Activated effector memory CD4-positive, alpha-beta T cell treated with anti-CD3 and anti-CD28 coated beads, Interleukin-2, amount 50 U/mL, for 16 hours (primary cell): ENCODE results near the gene FLT3LG.
"Not testable (repeated sequence)": the region's sequence is repeated elsewhere in the genome, so short reads cannot be mapped to it uniquely, and the experiment has no call there.

Source experiments
- DNase-seq: peaks from one replicate; pipeline ENCODE4 v3.0.0-alpha.2; 2020

Gene FLT3LG

GRCh38 chr19:49441210-49441959 is 32.6 kb upstream of the FLT3LG start, which contains the start of gene SLC17A7:
TSS of gene SLC17A7 (minus strand) at chr19:49441527. CDS start at chr19:49441379, 148 bp downstream.
- DNase-seq = peak; percentile 80

DNA sequence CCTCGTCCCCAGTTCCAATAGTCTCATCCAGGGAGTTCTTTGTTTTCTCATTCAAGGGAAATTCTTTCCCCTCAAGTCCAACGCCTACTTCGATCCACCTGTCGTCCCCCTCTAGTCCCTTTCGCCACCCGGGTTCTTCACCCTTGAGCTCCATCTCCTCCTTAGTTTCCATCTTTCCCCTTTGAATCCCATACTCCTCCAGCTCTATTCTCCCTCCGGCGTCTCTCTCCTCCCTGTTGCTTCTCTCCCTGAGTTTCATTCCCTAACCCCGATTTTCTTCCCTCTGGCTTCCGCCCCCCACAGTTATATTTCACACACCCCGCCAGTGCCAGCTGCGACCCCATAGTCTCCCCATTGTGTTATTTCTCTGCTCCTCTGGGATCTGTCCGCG is 32.1 kb upstream of the FLT3LG start:
- no peak for DNase-seq

- DNase-seq = no peak
Observed at GRCh38 chr19:49442354-49442753, 31.7 kb upstream of the FLT3LG start.

DNA sequence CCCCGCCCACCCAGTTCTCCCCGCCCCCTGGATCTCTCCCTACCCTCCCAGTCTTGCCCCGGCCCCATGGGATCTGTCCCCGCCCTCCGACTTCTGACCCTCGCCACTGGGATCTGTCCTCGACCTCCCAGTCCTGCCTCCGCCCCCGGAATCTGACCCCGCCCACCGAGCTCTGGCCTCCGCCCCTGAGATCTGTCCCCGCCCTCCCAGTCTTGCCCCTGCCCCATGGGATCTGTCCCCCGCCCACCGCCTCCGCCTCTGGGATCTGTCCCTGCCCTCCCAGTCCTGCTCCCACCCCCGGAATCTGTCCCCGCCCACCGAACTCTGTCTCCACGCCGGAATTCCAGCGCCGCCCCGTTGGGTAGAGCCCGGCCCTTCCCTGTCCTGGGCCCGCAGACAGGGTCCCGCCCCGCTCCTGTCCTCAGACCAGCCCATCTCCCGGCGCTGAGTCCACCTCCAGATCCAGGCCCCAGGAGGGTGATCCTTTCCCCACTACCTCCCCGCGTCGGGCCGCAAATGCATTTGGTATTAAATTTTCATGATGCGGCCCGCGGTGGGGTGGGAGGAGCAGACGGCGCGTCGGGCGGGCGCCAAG is 31.1 kb upstream of the FLT3LG start:
- peak; percentile 87 for DNase-seq

DNA sequence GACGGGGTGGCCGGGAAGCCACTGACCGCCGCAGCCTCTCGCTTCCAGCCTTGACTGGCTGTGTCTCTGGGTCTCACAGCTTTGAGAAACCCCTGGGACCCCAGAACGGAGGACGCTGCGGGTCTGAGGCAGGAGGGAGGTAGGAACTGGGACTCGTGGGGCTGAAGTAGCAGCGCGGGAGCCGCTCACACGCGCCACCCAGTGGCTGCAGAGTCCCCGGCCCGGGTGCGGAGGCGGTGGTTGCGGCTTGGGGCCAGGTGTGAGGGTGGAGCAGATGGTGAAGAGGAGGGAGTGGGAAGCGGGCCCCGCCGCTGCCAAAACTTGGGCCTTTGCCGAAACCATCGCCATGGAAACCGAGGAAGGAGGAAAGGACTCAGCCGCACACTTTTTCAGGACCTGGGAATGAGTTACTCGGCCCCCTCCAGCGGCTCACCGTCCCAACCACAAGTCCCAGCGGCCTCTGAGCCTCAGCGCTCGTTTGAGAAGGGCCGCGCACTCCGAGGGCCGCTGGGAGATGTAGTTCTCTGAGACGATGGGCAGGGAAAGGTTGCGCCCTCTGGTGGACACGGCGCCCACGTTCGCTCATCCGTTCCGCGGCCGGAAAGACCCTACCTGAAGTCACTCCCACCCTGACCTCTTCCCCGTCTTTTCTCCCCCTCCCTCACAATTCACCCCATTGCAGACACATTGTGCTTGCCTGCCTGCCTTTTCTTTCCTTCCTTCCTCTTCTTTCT is 30.5 kb upstream of the FLT3LG start:
- DNase-seq = peak; percentile 97

DNA sequence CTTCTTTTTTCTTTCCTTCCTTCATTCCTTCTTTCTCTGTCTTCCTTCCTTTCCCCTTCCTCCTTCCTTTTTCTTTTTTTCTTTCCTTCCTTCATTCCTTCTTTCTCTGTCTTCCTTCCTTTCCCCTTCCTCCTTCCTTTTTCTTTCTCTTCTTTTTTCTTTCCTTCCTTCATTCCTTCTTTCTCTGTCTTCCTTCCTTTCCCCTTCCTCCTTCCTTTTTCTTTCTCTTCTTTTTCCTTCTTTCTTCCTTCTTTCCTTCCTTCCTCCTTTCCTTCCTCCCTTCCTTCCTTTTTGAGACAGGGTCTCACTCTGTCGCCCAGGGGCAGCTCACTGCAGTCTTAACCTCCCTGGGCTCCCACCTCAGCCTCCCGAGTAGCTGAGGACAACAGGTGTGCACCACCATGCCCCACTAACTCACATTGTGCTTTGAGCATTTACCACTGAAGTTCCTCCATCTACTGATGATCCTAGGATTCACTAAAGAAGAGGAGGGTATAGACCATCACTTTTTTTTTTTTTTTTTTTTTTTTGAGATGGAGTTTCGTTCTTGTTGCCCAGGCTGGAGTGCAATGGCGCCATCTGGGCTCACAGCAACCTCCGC is 29.8 kb upstream of the FLT3LG start:
- not testable (repeated sequence) for DNase-seq

GRCh38 chr19:49445997-49446396 is 28.0 kb upstream of the FLT3LG start:
- DNase-seq = no peak

GRCh38 chr19:49447485-49448431 is 26.3 kb upstream of the FLT3LG start:
- no peak for DNase-seq

DNA sequence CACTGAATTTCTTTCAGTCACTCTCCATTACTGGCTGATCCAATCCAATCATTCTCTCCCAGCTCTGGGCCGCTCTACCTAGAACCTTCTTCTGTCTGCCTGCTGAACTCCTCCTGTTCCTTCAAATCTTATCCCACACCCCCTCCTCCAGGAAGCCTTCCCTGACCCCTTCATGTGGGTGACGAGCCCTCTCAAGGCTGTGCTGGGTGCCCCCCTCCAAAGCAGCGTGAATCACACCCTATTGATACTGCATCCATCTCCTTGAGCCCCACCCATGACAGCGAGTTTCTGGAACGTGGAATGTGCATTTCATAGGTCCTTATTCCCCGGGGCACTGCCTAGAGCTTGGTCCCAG is 25.6 kb upstream of the FLT3LG start:
- DNase-seq = no peak

DNA sequence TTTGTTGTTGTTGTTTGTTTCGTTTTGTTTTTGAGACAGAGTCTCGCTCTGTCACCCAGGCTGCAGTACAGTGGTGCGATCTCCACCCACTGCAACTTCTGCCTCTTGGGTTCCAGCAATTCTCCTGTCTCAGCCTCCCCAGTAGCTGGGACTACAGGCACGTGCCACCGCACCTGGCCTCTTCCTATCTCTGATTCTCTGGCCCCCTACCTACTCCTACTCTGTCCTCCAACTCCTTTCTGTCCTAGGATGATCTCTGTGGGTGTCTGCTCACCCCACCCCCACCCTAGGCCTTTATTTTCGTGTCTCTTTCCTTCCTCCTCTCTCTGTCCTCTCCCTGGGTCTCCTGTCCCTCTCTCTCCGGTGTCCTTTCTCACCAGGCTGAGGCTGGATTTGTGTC is 23.6 kb upstream of the FLT3LG start:
- DNase-seq = no peak

GRCh38 chr19:49451430-49452181 is 22.4 kb upstream of the FLT3LG start, which contains the start of gene PIH1D1:
TSS of gene PIH1D1 (minus strand) at chr19:49451814. CDS start at chr19:49451574, 240 bp downstream.
- DNase-seq = peak; percentile 97

- peak; percentile 99 for DNase-seq
Observed at GRCh38 chr19:49453013-49453756, 20.8 kb upstream of the FLT3LG start, which contains the start of gene ALDH16A1. TSS of gene ALDH16A1 (plus strand) at chr19:49453225. CDS start at chr19:49453332, 107 bp downstream.

DNA sequence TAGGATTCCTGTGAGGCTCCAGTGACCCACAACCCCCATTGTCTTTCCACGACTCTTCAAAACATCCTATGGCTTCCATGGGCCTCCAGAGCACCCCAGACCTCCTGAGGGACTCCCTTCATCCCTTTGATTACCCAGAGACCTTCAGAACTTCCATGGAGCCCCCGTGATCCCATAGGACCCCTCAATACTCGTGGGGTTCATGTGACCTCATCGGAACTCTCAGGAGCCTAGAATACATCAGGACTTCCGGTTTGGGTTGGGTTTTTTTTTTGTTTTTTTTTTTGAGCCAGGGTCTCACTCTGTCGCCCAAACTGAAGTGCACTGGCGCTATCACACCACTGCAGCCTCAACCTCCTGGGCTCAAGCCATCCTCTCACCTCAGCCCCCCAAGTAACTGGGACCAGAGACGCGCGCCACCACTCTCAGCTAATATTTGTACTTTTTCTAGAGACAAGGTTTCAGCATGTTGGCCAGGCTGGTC is 20.2 kb upstream of the FLT3LG start:
- DNase-seq = no peak

DNA sequence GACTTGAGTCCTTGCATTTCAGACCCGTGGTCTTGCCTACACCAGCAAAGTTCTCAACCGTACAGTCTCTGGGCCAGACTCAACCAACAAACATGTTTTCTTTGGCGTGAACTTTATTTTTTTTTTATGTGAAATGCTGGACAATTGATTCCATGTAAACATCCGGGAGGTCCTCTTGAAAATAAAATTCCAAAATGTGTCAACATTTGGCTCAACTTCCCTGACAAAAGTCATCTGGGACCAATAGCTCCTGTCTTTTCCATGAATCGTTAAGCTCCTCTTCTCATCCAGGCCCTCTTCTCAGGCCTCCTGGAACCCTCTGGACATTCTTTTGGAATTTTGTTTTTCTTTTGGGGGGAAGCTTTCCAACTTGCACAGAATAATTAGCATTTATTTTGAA is 18.2 kb upstream of the FLT3LG start:
- DNase-seq = no peak

GRCh38 chr19:49456326-49456725 is 17.7 kb upstream of the FLT3LG start:
- DNase-seq = no peak

DNA sequence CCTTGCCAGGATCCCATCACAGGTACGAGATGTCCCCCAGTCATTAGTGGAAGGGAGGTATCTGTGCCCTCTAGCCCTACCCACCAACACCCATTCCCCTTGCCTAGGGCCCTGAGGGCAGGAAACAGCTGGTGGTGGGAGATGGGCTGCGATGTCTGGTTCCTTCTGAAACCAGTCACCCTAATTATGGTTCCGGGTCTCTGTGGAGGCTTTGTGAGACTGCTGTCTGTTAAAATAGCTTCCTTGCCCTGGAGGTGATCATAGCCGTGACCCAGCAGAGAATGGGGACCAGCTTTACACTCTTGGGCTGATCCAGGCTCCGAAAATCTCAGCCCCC is 15.5 kb upstream of the FLT3LG start:
- DNase-seq = no peak

- no peak for DNase-seq
Observed at GRCh38 chr19:49459388-49459787, 14.6 kb upstream of the FLT3LG start.

DNA sequence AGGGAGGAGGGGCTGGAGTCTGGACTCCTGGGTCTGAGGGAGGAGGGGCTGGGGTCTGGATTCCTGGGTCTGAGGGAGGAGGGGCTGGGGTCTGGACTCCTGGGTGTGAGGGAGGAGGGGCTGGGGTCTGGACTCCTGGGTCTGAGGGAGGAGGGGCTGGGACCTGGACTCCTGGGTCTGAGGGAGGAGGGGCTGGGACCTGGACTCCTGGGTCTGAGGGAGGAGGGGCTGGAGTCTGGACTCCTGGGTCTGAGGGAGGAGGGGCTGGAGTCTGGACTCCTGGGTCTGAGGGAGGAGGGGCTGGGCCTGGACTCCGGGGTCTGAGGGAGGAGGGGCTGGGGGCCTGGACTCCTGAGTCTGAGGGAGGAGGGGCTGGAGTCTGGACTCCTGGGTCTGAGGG is 12.9 kb upstream of the FLT3LG start:
- not testable (repeated sequence) for DNase-seq

DNA sequence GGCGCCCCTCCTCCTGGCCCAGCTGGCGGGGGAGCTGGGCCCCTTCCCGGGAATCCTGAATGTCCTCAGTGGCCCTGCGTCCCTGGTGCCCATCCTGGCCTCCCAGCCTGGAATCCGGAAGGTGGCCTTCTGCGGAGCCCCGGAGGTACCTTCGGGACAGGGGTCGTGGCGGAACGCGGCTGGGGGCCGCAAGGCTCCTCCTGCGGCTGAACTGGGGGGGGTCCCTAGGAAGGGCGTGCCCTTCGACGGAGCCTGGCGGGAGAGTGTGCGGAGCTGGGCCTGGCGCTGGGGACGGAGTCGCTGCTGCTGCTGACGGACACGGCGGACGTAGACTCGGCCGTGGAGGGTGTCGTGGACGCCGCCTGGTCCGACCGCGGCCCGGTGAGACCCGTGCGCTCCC is 12.4 kb upstream of the FLT3LG start:
- no peak for DNase-seq

GRCh38 chr19:49462492-49462891 is 11.5 kb upstream of the FLT3LG start:
- no peak for DNase-seq
